Endothelial cell of umbilical vein (primary cell): ENCODE results near the gene TP73. TPM values are rescaled to one million over a fixed set of nuclear protein-coding genes. Genes with fewer than 3 reads are reported as not detected.

ENCODE experiments used
- BruUV-seq: library from RNA; stranded (reverse); fragments of 400-500 nt; replicated peaks from 2 replicates; lab custom pipeline; 2021; lab: Mats Ljungman, UMichigan
- CTCF ChIA-PET: fragments of 300-600, 350-600 bp; sonication (Branson Sonifier 250); formaldehyde crosslinking; loops from one replicate; lab custom pipeline; 2021; ENCODE audit warnings: antibody characterized with exemption, inconsistent platforms; lab: Charles Lee
- POLR2A ChIA-PET: fragments of 300-600, 350-600 bp; sonication (Branson Sonifier 250); formaldehyde crosslinking; loops from one replicate; lab custom pipeline; 2021; ENCODE audit warnings: antibody characterized with exemption, inconsistent platforms; lab: Charles Lee
- DNase-seq: peaks from one replicate; pipeline ENCODE4 v3.0.0-alpha.2; 2011; ENCODE audit warnings: low read depth, low spot score
- FAIRE-seq: peaks from 2 replicates; lab custom pipeline; 2011; peaks lifted over from hg19 to GRCh38; lab: Jason Lieb, UNC
- H2AFZ ChIP-seq: 2 replicates; pipeline ENCODE4 v1.6.0; 2012; ENCODE audit warnings: low read depth, low read length, control low read depth, inconsistent platforms
- H3K27ac ChIP-seq: 2 replicates; pipeline ENCODE4 v1.5.1; 2011; ENCODE audit warnings: low read depth, mild to moderate bottlenecking, control low read depth, low read length, moderate library complexity; ENCODE audit not compliant: insufficient read depth
- H3K27me3 ChIP-seq, 2 experiments: 2 replicates each; pipeline versions ENCODE4 v1.6.0 to v1.6.1; 2011; ENCODE audit warnings: low read length in 2 of 2, mixed read lengths in 1 of 2; ENCODE audit not compliant: control insufficient read depth in 2 of 2, insufficient read depth in 2 of 2
- H3K36me3 ChIP-seq, 2 experiments: 2 replicates in 1 of 2; 3 replicates in 1 of 2; pipeline ENCODE4 v1.5.1; 2011; ENCODE audit warnings: low read length in 2 of 2, mild to moderate bottlenecking in 1 of 2, moderate library complexity in 1 of 2; ENCODE audit not compliant: control insufficient read depth in 2 of 2, insufficient read depth in 2 of 2; ENCODE audit errors: extremely low read depth in 1 of 2
- H3K4me1 ChIP-seq: 3 replicates; pipeline ENCODE4 v1.5.1; 2011; ENCODE audit warnings: mild to moderate bottlenecking, low read length; ENCODE audit not compliant: control insufficient read depth, insufficient read depth; ENCODE audit errors: extremely low read depth
- H3K4me2 ChIP-seq: 2 replicates; pipeline ENCODE4 v1.6.1; 2011; ENCODE audit warnings: low read length, control low read depth, mixed read lengths; ENCODE audit not compliant: insufficient read depth
- H3K4me3 ChIP-seq, 3 experiments: fragments of 200-600 bp in 1 of 3; sonication (generic), shearing (Covaris generic) in 1 of 3; replicated peaks in 1 of 3; 2 replicates each; pipeline ENCODE4 v1.5.1; 2011 to 2016; ENCODE audit warnings: control low read depth in 3 of 3, low read length in 3 of 3, mild to moderate bottlenecking in 2 of 3, inconsistent platforms in 1 of 3, low read depth in 1 of 3, moderate library complexity in 1 of 3; ENCODE audit not compliant: insufficient read depth in 1 of 3
- H3K79me2 ChIP-seq: 2 replicates; pipeline ENCODE4 v1.6.0; 2012; ENCODE audit warnings: low read length, inconsistent platforms; ENCODE audit not compliant: control insufficient read depth, insufficient read depth
- H3K9ac ChIP-seq: replicated peaks from 2 replicates; pipeline ENCODE3; 2011; ENCODE audit warnings: low read length, control low read depth; ENCODE audit not compliant: insufficient read depth; ENCODE audit errors: extremely low read depth
- H3K9me1 ChIP-seq: replicated peaks from 3 replicates; pipeline ENCODE4 v1.6.0; 2011; ENCODE audit warnings: mild to moderate bottlenecking, low read length; ENCODE audit not compliant: control insufficient read depth, insufficient read depth; ENCODE audit errors: extremely low read depth
- H3K9me3 ChIP-seq: replicated peaks from 2 replicates; pipeline ENCODE4 v1.5.1; 2012; ENCODE audit warnings: low read length, inconsistent platforms; ENCODE audit not compliant: control insufficient read depth, insufficient read depth
- H4K20me1 ChIP-seq: replicated peaks from 2 replicates; pipeline ENCODE3; 2011; ENCODE audit warnings: mild to moderate bottlenecking, low read length; ENCODE audit not compliant: control insufficient read depth, insufficient read depth; ENCODE audit errors: extremely low read depth
- EZH2 ChIP-seq: IDR thresholded peaks from 2 replicates; pipeline ENCODE4 v1.6.1; 2012; ENCODE audit warnings: borderline replicate concordance, low read depth, mild to moderate bottlenecking, moderate library complexity, low read length, inconsistent platforms; ENCODE audit not compliant: severe bottlenecking
- FOS ChIP-seq: IDR thresholded peaks from 2 replicates; pipeline ENCODE4 v1.6.1; 2011; ENCODE audit warnings: mild to moderate bottlenecking, low read length, moderate library complexity, borderline replicate concordance; ENCODE audit not compliant: insufficient read depth
- GATA2 ChIP-seq: IDR thresholded peaks from 2 replicates; pipeline ENCODE4 v1.7.0; 2011; ENCODE audit warnings: low read depth, mild to moderate bottlenecking, moderate library complexity, mixed read lengths, low read length; ENCODE audit not compliant: insufficient read length, insufficient read depth
- JUN ChIP-seq: IDR thresholded peaks from 2 replicates; pipeline ENCODE4 v1.6.1; 2011; ENCODE audit warnings: borderline replicate concordance, low read depth; ENCODE audit not compliant: insufficient read length, insufficient read depth
- MYC ChIP-seq: IDR thresholded peaks from one replicate; pipeline ENCODE4 v1.6.1; 2011; ENCODE audit warnings: mild to moderate bottlenecking, low read depth, low read length
- POLR2A ChIP-seq: IDR thresholded peaks from 2 replicates; pipeline ENCODE4 v1.6.1; 2012; ENCODE audit warnings: low read depth, mild to moderate bottlenecking, control low read depth, low read length
- POLR2AphosphoS5 ChIP-seq: IDR thresholded peaks from 2 replicates; pipeline ENCODE4 v1.6.1; 2012; ENCODE audit warnings: low read depth, mild to moderate bottlenecking, control low read depth, low read length, moderate library complexity; ENCODE audit not compliant: insufficient read depth
- dilution Hi-C: fragments of 300-500 bp; cut with MboI; formaldehyde crosslinking; loops from one replicate; pipeline ENCODE4 v1.15.0; 2019; ENCODE audit warnings: low sequenced_read_pairs; ENCODE audit not compliant: extremely low pct_ligation_motif_present
- intact Hi-C: fragments of 100-400 bp; cut with micrococcal nuclease; formaldehyde crosslinking; loops from one replicate; pipeline ENCODE4 v1.10.0; 2022
- polyA plus RNA-seq, 4 experiments: library from polyadenylated mRNA; depleted of rRNA in 3 of 4; stranded (reverse) in 3 of 4; unstranded in 1 of 4; fragments of >200 nt; gene quantifications; 2 replicates each; pipeline versions ENCODE4 v1.2.1 to v1.2.3, GENCODE V29; 2011 to 2012; ENCODE audit warnings: missing spikeins in 1 of 4
- total RNA-seq: library from RNA; stranded (reverse); gene quantifications from 2 replicates; pipeline ENCODE4 v1.2.3, GENCODE V29; 2021
- TF ChIP-seq, protein P1 (sequence below), 2 donors: IDR thresholded peaks; 1 replicate in 1 of 2; 2 replicates in 1 of 2; pipeline ENCODE4 v1.5.1; 2011; ENCODE audit warnings: low read length in 2 of 2, mild to moderate bottlenecking in 2 of 2, moderate library complexity in 2 of 2, control low read depth in 1 of 2, inconsistent platforms in 1 of 2, low read depth in 1 of 2; ENCODE audit not compliant: insufficient read depth in 1 of 2; ENCODE audit errors: extremely low read depth in 1 of 2
- TF ChIP-seq, protein P2 (sequence below): IDR thresholded peaks from 2 replicates; pipeline ENCODE4 v1.6.1; 2011; ENCODE audit not compliant: insufficient read depth, insufficient read length

Gene TP73
- total and polyA plus RNA-seq, 2 donors (not counting 3 experiments of a cell fraction or from before 2014, with no cell fraction given) = 0.03 to 0.15 TPM

GRCh38 chr1:3626025-3626424 lies 26.3 kb upstream of the TP73 start:
- TF ChIP-seq GATA2 = no peak
- TF ChIP-seq JUN = no peak
- TF ChIP-seq MYC = no peak
- TF ChIP-seq, protein P1, sequence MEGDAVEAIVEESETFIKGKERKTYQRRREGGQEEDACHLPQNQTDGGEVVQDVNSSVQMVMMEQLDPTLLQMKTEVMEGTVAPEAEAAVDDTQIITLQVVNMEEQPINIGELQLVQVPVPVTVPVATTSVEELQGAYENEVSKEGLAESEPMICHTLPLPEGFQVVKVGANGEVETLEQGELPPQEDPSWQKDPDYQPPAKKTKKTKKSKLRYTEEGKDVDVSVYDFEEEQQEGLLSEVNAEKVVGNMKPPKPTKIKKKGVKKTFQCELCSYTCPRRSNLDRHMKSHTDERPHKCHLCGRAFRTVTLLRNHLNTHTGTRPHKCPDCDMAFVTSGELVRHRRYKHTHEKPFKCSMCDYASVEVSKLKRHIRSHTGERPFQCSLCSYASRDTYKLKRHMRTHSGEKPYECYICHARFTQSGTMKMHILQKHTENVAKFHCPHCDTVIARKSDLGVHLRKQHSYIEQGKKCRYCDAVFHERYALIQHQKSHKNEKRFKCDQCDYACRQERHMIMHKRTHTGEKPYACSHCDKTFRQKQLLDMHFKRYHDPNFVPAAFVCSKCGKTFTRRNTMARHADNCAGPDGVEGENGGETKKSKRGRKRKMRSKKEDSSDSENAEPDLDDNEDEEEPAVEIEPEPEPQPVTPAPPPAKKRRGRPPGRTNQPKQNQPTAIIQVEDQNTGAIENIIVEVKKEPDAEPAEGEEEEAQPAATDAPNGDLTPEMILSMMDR (IDR thresholded peaks at IDR 0.05; ENCODE audit: extremely low read depth in 1 of 2, insufficient read depth in 1 of 2, low read depth in 1 of 2, low read length in 2 of 2) = no peak
- no peak for TF ChIP-seq POLR2AphosphoS5
- TF ChIP-seq EZH2 = no peak
- TF ChIP-seq, protein P2, sequence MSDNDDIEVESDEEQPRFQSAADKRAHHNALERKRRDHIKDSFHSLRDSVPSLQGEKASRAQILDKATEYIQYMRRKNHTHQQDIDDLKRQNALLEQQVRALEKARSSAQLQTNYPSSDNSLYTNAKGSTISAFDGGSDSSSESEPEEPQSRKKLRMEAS = no peak
- TF ChIP-seq POLR2A = no peak
- TF ChIP-seq FOS = no peak
- H3K9ac ChIP-seq = no peak overlapping the region
- H2AFZ ChIP-seq = no peak overlapping the region
- no TSS peak for BruUV-seq
- peak overlapping the region; percentile 12 for H3K4me2 ChIP-seq
- H3K9me3 ChIP-seq = no peaks in the 10 kb centered on the region
- peak; percentile 18 for FAIRE-seq
- intact Hi-C loops = loop anchor here (10.0 kb wide), 1 partner anchor 1221 kb away; no protein-coding TSS in a partner anchor
- H3K9me1 ChIP-seq = no peaks in the 10 kb centered on the region
- ChIA-PET POLR2A (no interaction called here), CTCF (interaction anchor here (0.6 to 0.7 kb wide), 3 partner anchors 67 to 135 kb away, joined by 3 to 4 read pairs (median 3); no protein-coding TSS in a partner anchor)
- peaks cover 0 to 21% of the 10 kb centered on the region in 2 experiments for H3K36me3 ChIP-seq
- peak overlapping the region in 1 of 3 experiments; percentile 60 for H3K4me3 ChIP-seq
- H3K27ac ChIP-seq = no peak overlapping the region
- H4K20me1 ChIP-seq = no peaks in the 10 kb centered on the region
- H3K4me1 ChIP-seq = peaks cover 13% of the 10 kb centered on the region
- dilution Hi-C loops = no loop called here
- no peaks in the 10 kb centered on the region for H3K79me2 ChIP-seq
- H3K27me3 ChIP-seq = no peaks in the 10 kb centered on the region
- DNase-seq = no peak
